ENCODE data around the gene HEATR9.

HEATR9 gene

GRCh38 chr17:35875072-35875799 is 6.5 kb upstream of the HEATR9 start:
- no peak for DNase-seq (ENCODE audit: low read depth)
- no peak for TF ChIP-seq CTCF (IDR thresholded peaks at IDR 0.05; ENCODE audit: control insufficient read depth, extremely low read depth, insufficient read depth)
- no peak overlapping the region for H3K4me3 ChIP-seq (ENCODE audit: low read depth, low read length)

GRCh38 chr17:35872196-35872980 is 3.7 kb upstream of the HEATR9 start:
- no peak for TF ChIP-seq CTCF (IDR thresholded peaks at IDR 0.05; ENCODE audit: control insufficient read depth, extremely low read depth, insufficient read depth)
- no peak overlapping the region for H3K4me3 ChIP-seq (ENCODE audit: low read depth, low read length)
- no peak for DNase-seq (ENCODE audit: low read depth)

- DNase-seq (ENCODE audit: low read depth): no peak
- no peak overlapping the region for H3K4me3 ChIP-seq (ENCODE audit: low read depth, low read length)
- TF ChIP-seq CTCF (IDR thresholded peaks at IDR 0.05; ENCODE audit: control insufficient read depth, extremely low read depth, insufficient read depth): no peak
These were observed 2.5 kb upstream of the HEATR9 start for GRCh38 chr17:35870906-35871819.

- TF ChIP-seq CTCF (IDR thresholded peaks at IDR 0.05; ENCODE audit: control insufficient read depth, extremely low read depth, insufficient read depth): no peak
These were observed 1.1 kb downstream of the HEATR9 start for GRCh38 chr17:35867574-35867973.

GRCh38 chr17:35866341-35866950 is 2.2 kb downstream of the HEATR9 start:
- no peak for DNase-seq (ENCODE audit: low read depth)
- no peak overlapping the region for H3K4me3 ChIP-seq (ENCODE audit: low read depth, low read length)
- no peak for TF ChIP-seq CTCF (IDR thresholded peaks at IDR 0.05; ENCODE audit: control insufficient read depth, extremely low read depth, insufficient read depth)

More at GRCh38 chr17:35867574-35867973, 1.1 kb downstream of the HEATR9 start:
- no peak for DNase-seq (ENCODE audit: low read depth)
- no peak overlapping the region for H3K4me3 ChIP-seq (ENCODE audit: low read depth, low read length)

Measured in LNCaP clone FGC (cell line).